Left ventricle myocardium superior (tissue), 1 donor: ENCODE measurements around the gene TNPO2. TPM values are rescaled to one million over a fixed set of nuclear protein-coding genes. Genes with fewer than 3 reads are reported as not detected.
A peak's percentile ranks its signal among the peaks of the same experiment; 100 is the strongest.

Source experiments
- ATAC-seq: fragments of 200-7000 bp; cut with Tn5 transposase; one replicate; pipeline ENCODE4 v1.9.1; 2020; ENCODE audit warnings: mild to moderate bottlenecking, moderate library complexity
- DNase-seq: peaks from one replicate; pipeline ENCODE4 v3.0.0-alpha.2; 2020
- intact Hi-C: fragments of 100-400 bp; cut with micrococcal nuclease; formaldehyde crosslinking; loops from one replicate; pipeline ENCODE4 v1.11.0; 2022
- total RNA-seq: library from RNA; stranded (reverse); fragmentation: NEBNext Ultra II Directional; extraction: Animal tissue kit (Norgen Biotek cat#: 25700); gene quantifications from one replicate; pipeline ENCODE4 v1.2.1, GENCODE V29; 2021
- donor health status: DM: no; HTN: yes; CAD: no; lungs with severe emphysema.

Gene TNPO2
- total RNA-seq, 1 donor from 2014 or later = 36.0 TPM

DNA sequence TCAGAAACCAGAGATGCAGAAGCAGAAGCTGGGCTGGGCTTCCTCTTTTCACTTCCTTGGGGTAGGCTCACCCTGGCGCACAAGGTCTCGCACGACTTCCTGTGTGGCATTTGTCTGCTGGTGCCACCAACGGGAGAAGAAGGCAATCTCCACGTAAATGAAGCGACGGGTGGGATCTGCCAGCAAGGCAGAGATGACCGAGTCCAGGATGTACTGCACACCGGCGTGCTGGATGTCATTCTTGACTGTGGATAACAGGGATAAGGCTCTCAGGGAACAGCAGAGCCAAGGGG is 58.5 kb downstream of the TNPO2 start:
- intact Hi-C loops = no loop called here
- ATAC-seq (no peak), DNase-seq (peak; percentile 61)

DNA sequence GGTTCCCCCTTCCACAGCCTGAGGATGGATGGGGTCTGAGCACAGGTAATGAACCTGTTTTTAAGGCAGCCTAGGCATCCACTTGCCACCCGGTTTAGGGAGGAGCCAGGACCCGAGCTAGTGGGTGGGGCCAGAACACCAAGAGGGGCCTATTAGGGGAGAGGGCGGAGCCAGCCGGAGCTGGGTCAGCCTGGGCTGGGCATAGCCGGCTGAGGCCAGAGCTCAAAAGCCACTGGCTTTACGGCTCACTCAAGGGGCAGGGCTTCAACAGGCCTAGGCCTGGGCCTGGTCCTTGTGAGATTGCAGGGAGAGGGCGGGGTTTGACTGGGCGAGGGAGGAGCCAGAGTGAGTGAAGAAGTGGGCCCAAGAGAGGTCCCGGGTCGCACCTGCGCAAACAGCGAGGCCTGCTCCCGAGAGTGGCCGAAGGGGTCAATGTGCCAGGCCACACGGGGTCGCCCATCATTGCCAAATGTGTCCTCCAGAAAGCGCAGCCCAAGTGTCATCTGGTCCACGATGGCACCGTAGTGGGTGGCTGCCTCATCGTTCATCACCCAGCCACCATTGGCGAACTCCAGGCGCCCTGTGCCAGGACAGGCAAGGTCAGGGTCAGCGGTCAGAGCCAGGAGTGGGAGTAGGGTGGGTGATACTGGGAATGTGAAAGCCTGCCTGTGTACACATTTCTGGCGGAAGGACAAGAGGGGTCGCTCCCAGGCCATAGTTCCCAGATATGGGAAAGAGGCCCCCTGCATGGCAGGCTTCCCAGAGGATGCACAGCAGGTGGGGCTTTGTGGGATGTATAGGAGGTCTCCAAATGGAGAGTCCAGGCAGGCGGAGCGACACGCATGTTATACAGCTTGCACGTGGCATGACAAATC is 59.1 kb downstream of the TNPO2 start:
- intact Hi-C loops = no loop called here
- no peak for DNase-seq
- ATAC-seq = no peak

DNA sequence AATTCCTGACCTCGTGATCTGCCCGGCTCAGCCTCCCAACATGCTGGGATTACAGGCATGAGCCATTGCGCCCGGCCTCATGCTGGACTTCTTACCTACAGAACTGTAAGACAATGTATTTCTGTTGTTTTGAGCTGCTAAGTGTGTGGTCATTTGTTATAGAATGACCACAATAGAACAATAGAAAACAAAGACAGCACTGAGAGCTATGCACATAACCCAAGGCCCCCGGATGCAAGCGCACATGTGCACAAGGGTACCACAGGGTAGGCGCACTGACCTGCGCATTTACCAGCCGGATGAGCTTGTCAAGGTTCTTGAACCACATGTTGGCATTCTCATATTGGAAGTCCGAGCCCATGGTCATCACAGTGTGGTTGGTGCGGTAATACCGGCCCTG is 62.8 kb downstream of the TNPO2 start:
- DNase-seq (no peak), ATAC-seq (no peak)
- intact Hi-C loops = no loop called here

GRCh38 chr19:12657966-12658365 is 65.8 kb downstream of the TNPO2 start:
- DNase-seq (no peak), ATAC-seq (no peak)
- intact Hi-C loops = no loop called here

DNA sequence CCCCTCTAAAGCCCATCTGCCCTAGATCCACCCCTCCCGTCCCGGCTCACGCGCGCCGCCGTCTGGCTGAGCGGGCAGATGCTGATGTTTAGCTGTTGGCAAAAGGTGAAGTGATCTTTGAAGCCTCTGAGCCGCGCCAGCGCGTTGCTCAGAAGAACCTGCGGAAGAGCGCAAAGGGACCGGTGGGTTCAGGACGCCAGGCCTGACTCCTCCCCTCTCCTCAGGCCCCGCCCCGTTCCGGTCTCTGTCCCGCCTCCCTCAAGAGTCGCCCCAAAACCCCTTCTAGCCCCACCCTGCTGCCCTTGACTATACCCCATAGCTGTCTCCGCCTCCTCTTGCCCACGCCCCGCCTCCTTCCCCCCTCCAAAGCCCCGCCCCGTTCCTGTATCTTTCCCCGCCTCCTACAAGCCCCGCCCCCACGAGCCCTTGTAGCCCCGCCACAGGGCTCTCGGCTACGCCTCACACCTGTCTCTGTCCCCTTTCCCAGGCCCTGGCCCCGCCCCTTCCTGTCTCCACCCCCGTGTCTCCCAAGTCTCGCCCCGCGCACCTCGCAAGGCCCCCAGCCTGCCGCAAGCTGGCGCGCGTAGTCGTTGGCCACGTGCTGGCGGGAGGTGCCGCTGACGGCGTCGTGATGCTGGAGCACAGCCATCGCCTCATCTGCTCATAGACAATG is 66.7 kb downstream of the TNPO2 start:
- intact Hi-C loops = no loop called here
- DNase-seq (no peak), ATAC-seq (no peak)

GRCh38 chr19:12655546-12655945 is 68.2 kb downstream of the TNPO2 start:
- DNase-seq (peak; percentile 15), ATAC-seq (no peak)
- intact Hi-C loops = no loop called here

DNA sequence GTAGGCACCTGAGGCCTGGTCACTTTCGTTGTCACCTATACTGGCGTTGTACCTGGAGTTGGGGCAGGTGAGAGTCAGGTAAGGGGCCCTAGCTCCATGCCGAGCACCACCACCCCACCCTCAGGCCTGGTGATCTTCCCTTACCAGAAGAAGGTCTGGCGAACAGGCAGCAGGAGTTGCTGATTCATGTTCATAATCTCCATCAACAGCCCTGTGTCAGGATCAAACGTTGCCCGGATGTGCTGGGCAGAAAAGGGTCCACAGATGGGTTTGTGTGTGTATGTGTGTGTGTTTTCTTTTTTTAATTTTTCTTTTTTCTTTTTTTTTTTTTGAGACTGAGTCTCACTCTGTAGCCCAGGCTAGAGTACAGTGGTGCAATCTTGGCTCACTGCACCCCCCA is 71.5 kb downstream of the TNPO2 start:
- DNase-seq = peak; percentile 8
- no peak for ATAC-seq

GRCh38 chr19:12649941-12650340 is 73.8 kb downstream of the TNPO2 start:
- no peak for ATAC-seq

More for the DNA sequence above, 71.5 kb downstream of the TNPO2 start:
- intact Hi-C loops = no loop called here

More at GRCh38 chr19:12649941-12650340, 73.8 kb downstream of the TNPO2 start:
- intact Hi-C loops = no loop called here
- peak; percentile 11 for DNase-seq

Other genes with a start within 250 kb of the TNPO2 start
- gene ZNF709, start 239.1 kb downstream of the TNPO2 start, total RNA-seq = 1.6 TPM
- 9.6 TPM for gene ZNF564, start 172.4 kb downstream of the TNPO2 start, total RNA-seq
- gene ZNF490, start 113.1 kb downstream of the TNPO2 start, total RNA-seq = 5.1 TPM
- gene ZNF791, start 113.0 kb downstream of the TNPO2 start, total RNA-seq = 15.5 TPM
- 32.5 TPM for gene MAN2B1, start 57.2 kb downstream of the TNPO2 start, total RNA-seq
- 8.7 TPM for gene WDR83, start 57.1 kb downstream of the TNPO2 start, total RNA-seq
- 60.2 TPM for gene DHPS, start 42.1 kb downstream of the TNPO2 start, total RNA-seq
- not detected for gene GNG14, start 35.9 kb downstream of the TNPO2 start, total RNA-seq
- 1.7 TPM for gene FBXW9, start 27.3 kb downstream of the TNPO2 start, total RNA-seq
- 127 TPM for gene TRIR, start 10.8 kb upstream of the TNPO2 start, total RNA-seq
- gene GET3, start 13.6 kb upstream of the TNPO2 start, total RNA-seq = 64.7 TPM
- gene BEST2, start 27.9 kb upstream of the TNPO2 start, total RNA-seq = not detected
- gene HOOK2, start 51.6 kb upstream of the TNPO2 start, total RNA-seq = 44.9 TPM
- gene JUNB, start 67.6 kb upstream of the TNPO2 start, total RNA-seq = 24.2 TPM
- gene PRDX2, start 77.9 kb upstream of the TNPO2 start, total RNA-seq = 750 TPM
- 2.2 TPM for gene THSD8, start 78.1 kb upstream of the TNPO2 start, total RNA-seq
- gene RNASEH2A, start 82.7 kb upstream of the TNPO2 start, total RNA-seq = 4.5 TPM
- gene RTBDN, start 110.6 kb upstream of the TNPO2 start, total RNA-seq = not detected
- 0.12 TPM for gene MAST1, start 114.6 kb upstream of the TNPO2 start, total RNA-seq
- gene DNASE2, start 157.5 kb upstream of the TNPO2 start, total RNA-seq = 19.2 TPM
- not detected for gene KLF1, start 163.3 kb upstream of the TNPO2 start, total RNA-seq
- gene GCDH, start 167.2 kb upstream of the TNPO2 start, total RNA-seq = 30.5 TPM
- not detected for gene SYCE2, start 195.4 kb upstream of the TNPO2 start, total RNA-seq
- 38.5 TPM for gene FARSA, start 209.8 kb upstream of the TNPO2 start, total RNA-seq
- 422 TPM for gene CALR, start 214.7 kb upstream of the TNPO2 start, total RNA-seq
- 188 TPM for gene RAD23A, start 221.9 kb upstream of the TNPO2 start, total RNA-seq
- 28.7 TPM for gene GADD45GIP1, start 233.3 kb upstream of the TNPO2 start, total RNA-seq
- gene DAND5, start 245.6 kb upstream of the TNPO2 start, total RNA-seq = 11.2 TPM